ENCODE results near the gene S100A4. TPM values are rescaled to one million over a fixed set of nuclear protein-coding genes. Genes with fewer than 3 reads are reported as not detected.
"Not testable (repeated sequence)": the region's sequence is repeated elsewhere in the genome, so short reads cannot be mapped to it uniquely, and the experiment has no call there.

S100A4 gene
- polyA plus RNA-seq, 1 experiment, result 20.0 TPM

- no peaks in the 10 kb centered on the region for H3K27me3 ChIP-seq (ENCODE audit: control insufficient read depth, insufficient read depth, low read length)
- H3K9me3 ChIP-seq (ENCODE audit: control insufficient read depth, insufficient read depth, low read length), result no peaks in the 10 kb centered on the region; the same call in 1 of the 2 replicates
- ChIA-PET POLR2A (interaction anchor here (0.6 kb wide), 1 partner anchor 58 kb away, joined by 4 read pairs; no protein-coding TSS in a partner anchor), CTCF (interaction anchor here (0.5 to 3.8 kb wide), 9 partner anchors 9 to 226 kb away, joined by 3 to 20 read pairs (median 6); partner anchors contain the start of genes S100A1, S100A13 and S100A16)
- TF ChIP-seq CTCF (IDR thresholded peaks at IDR 0.05; ENCODE audit: low read depth, low read length), result no peak
- H3K27ac ChIP-seq (ENCODE audit: low read depth, low read length), result no peak overlapping the region
- no peak for DNase-seq (ENCODE audit: low read depth, low spot score)
- no peak overlapping the region for H3K4me3 ChIP-seq (ENCODE audit: low read depth, low read length)
Observed at GRCh38 chr1:153578490-153578889, 32.9 kb upstream of the S100A4 start.

- no peak overlapping the region for H3K4me3 ChIP-seq (ENCODE audit: low read depth, low read length)
- no peaks in the 10 kb centered on the region for H3K27me3 ChIP-seq (ENCODE audit: control insufficient read depth, insufficient read depth, low read length)
- ChIA-PET CTCF (interaction anchor here (0.8 to 3.8 kb wide), 7 partner anchors 8 to 225 kb away, joined by 3 to 20 read pairs (median 7); partner anchors contain the start of genes S100A1, S100A13 and S100A16), POLR2A (interaction anchor here (0.6 to 1.2 kb wide), 3 partner anchors 50 to 415 kb away, joined by 3 to 9 read pairs (median 3); partner anchors contain the start of genes CHTOP and S100A13)
- H3K9me3 ChIP-seq (ENCODE audit: control insufficient read depth, insufficient read depth, low read length), result no peaks in the 10 kb centered on the region; the same call in 1 of the 2 replicates
- no peak overlapping the region for H3K27ac ChIP-seq (ENCODE audit: low read depth, low read length)
- no peak for DNase-seq (ENCODE audit: low read depth, low spot score)
- no peak for TF ChIP-seq CTCF (IDR thresholded peaks at IDR 0.05; ENCODE audit: low read depth, low read length)
Observed at GRCh38 chr1:153577624-153578051, 32.0 kb upstream of the S100A4 start.

GRCh38 chr1:153577138-153577537 lies 31.5 kb upstream of the S100A4 start:
- no peaks in the 10 kb centered on the region for H3K27me3 ChIP-seq (ENCODE audit: control insufficient read depth, insufficient read depth, low read length)
- DNase-seq (ENCODE audit: low read depth, low spot score), result no peak
- no peak overlapping the region for H3K4me3 ChIP-seq (ENCODE audit: low read depth, low read length)
- no peak overlapping the region for H3K27ac ChIP-seq (ENCODE audit: low read depth, low read length)
- no peak for TF ChIP-seq CTCF (IDR thresholded peaks at IDR 0.05; ENCODE audit: low read depth, low read length)
- POLR2A ChIA-PET, result interaction anchor here (0.6 to 1.2 kb wide), 3 partner anchors 50 to 415 kb away, joined by 3 to 9 read pairs (median 3); partner anchors contain the start of genes CHTOP and S100A13
- CTCF ChIA-PET, result interaction anchor here (1.2 to 3.8 kb wide), 5 partner anchors 7 to 225 kb away, joined by 3 to 20 read pairs (median 7); partner anchors contain the start of genes S100A1 and S100A13
- no peaks in the 10 kb centered on the region; the same call in 1 of the 2 replicates for H3K9me3 ChIP-seq (ENCODE audit: control insufficient read depth, insufficient read depth, low read length)

GRCh38 chr1:153575497-153575896 lies 29.9 kb upstream of the S100A4 start:
- H3K27ac ChIP-seq (ENCODE audit: low read depth, low read length); H3K9me3 ChIP-seq (ENCODE audit: control insufficient read depth, insufficient read depth, low read length); DNase-seq (ENCODE audit: low read depth, low spot score); H3K4me3 ChIP-seq (ENCODE audit: low read depth, low read length); H3K27me3 ChIP-seq (ENCODE audit: control insufficient read depth, insufficient read depth, low read length); POLR2A ChIA-PET: not testable (repeated sequence)
- CTCF ChIA-PET, result interaction anchor here (1.2 to 3.8 kb wide), 3 partner anchors 43 to 65 kb away, joined by 3 to 20 read pairs (median 5); partner anchors contain the start of gene S100A13

GRCh38 chr1:153575081-153575491 lies 29.5 kb upstream of the S100A4 start:
- H3K4me3 ChIP-seq (ENCODE audit: low read depth, low read length); POLR2A ChIA-PET; DNase-seq (ENCODE audit: low read depth, low spot score); H3K9me3 ChIP-seq (ENCODE audit: control insufficient read depth, insufficient read depth, low read length); H3K27me3 ChIP-seq (ENCODE audit: control insufficient read depth, insufficient read depth, low read length); H3K27ac ChIP-seq (ENCODE audit: low read depth, low read length): not testable (repeated sequence)
- CTCF ChIA-PET, result interaction anchor here (1.2 kb wide), 1 partner anchor 65 kb away, joined by 3 read pairs; no protein-coding TSS in a partner anchor

- no peak for TF ChIP-seq CTCF (IDR thresholded peaks at IDR 0.05; ENCODE audit: low read depth, low read length)
- POLR2A ChIA-PET, result interaction anchor here (0.7 to 2.1 kb wide), 6 partner anchors 22 to 71 kb away, joined by 3 to 14 read pairs (median 7); partner anchors contain the start of genes CHTOP and S100A13
- no peaks in the 10 kb centered on the region; the same call in 1 of the 2 replicates for H3K9me3 ChIP-seq (ENCODE audit: control insufficient read depth, insufficient read depth, low read length)
- DNase-seq (ENCODE audit: low read depth, low spot score), result no peak
- no peak overlapping the region for H3K4me3 ChIP-seq (ENCODE audit: low read depth, low read length)
- no peaks in the 10 kb centered on the region for H3K27me3 ChIP-seq (ENCODE audit: control insufficient read depth, insufficient read depth, low read length)
- H3K27ac ChIP-seq (ENCODE audit: low read depth, low read length), result peak overlapping the region; percentile 32
- CTCF ChIA-PET, result interaction anchor here (0.5 to 7.0 kb wide), 33 partner anchors 8 to 413 kb away, joined by 3 to 165 read pairs (median 11); partner anchors contain the start of genes CHTOP, ILF2, INTS3 and RAB13
Observed at GRCh38 chr1:153573351-153573750, 27.7 kb upstream of the S100A4 start.

Measured in AG04450 (cell line).